DND-41 (cell line): ENCODE data around the gene HGS.

ENCODE experiments used
- CTCF ChIP-seq: IDR thresholded peaks from 2 replicates; pipeline ENCODE4 v1.5.1; 2012; ENCODE audit warnings: borderline replicate concordance, low read length, moderate library complexity, mild to moderate bottlenecking; ENCODE audit not compliant: poor library complexity, severe bottlenecking; ENCODE audit errors: extremely low read depth
- EZH2 ChIP-seq: IDR thresholded peaks from 3 replicates; pipeline ENCODE4 v1.6.1; 2012; ENCODE audit warnings: borderline replicate concordance, low read depth, mild to moderate bottlenecking, moderate library complexity, low read length, inconsistent platforms; ENCODE audit not compliant: severe bottlenecking

- no peak for TF ChIP-seq EZH2
- no peak for TF ChIP-seq CTCF
These were observed 35.1 kb upstream of the HGS start for GRCh38 chr17:81648707-81649085.
